A673 (cell line): Measurements from ENCODE around the gene TOM1L2. TPM values are rescaled to one million over a fixed set of nuclear protein-coding genes. Genes with fewer than 3 reads are reported as not detected.

Experiments
- BruUV-seq: library from RNA; stranded (reverse); fragments of 400-500 nt; replicated peaks from 2 replicates; lab custom pipeline; 2021; lab: Mats Ljungman, UMichigan
- CTCF ChIA-PET: fragments of 300-600 bp; sonication (Branson Sonifier 250); formaldehyde crosslinking; loops from one replicate; lab custom pipeline; 2022; ENCODE audit warnings: antibody characterized with exemption; lab: Charles Lee
- POLR2A ChIA-PET: fragments of 300-600 bp; sonication (Branson Sonifier 250); formaldehyde crosslinking; loops from one replicate; lab custom pipeline; 2022; ENCODE audit warnings: antibody characterized with exemption; ENCODE audit not compliant: low non-redundant PET; lab: Charles Lee
- DNase-seq: peaks from one replicate; pipeline ENCODE4 v3.0.0-alpha.2; 2015; ENCODE audit warnings: low spot score
- H3K27ac ChIP-seq: fragments of 200-600 bp; sonication (generic); 2 replicates; pipeline ENCODE4 v1.5.1; 2016; ENCODE audit warnings: mixed run types, low read depth, mild to moderate bottlenecking, mixed read lengths, antibody characterized with exemption, low read length; ENCODE audit not compliant: poor library complexity, severe bottlenecking
- H3K27me3 ChIP-seq: fragments of 200-600 bp; sonication (generic); replicated peaks from 2 replicates; pipeline ENCODE4 v1.6.1; 2017; ENCODE audit warnings: mixed run types, low read depth, mild to moderate bottlenecking, mixed read lengths, antibody characterized with exemption, low read length; ENCODE audit not compliant: insufficient read depth, poor library complexity
- H3K36me3 ChIP-seq: fragments of 200-600 bp; sonication (generic); 2 replicates; pipeline ENCODE4 v1.6.1; 2016; ENCODE audit warnings: mixed run types, mild to moderate bottlenecking, mixed read lengths, antibody characterized with exemption, low read length; ENCODE audit not compliant: insufficient read depth, poor library complexity, severe bottlenecking
- H3K4me1 ChIP-seq: fragments of 200-600 bp; sonication (generic); 2 replicates; pipeline ENCODE4 v1.6.1; 2017; ENCODE audit warnings: mixed run types, mild to moderate bottlenecking, mixed read lengths, antibody characterized with exemption, low read length; ENCODE audit not compliant: insufficient read depth, poor library complexity, severe bottlenecking
- H3K4me3 ChIP-seq: fragments of 200-600 bp; sonication (generic); 2 replicates; pipeline ENCODE4 v1.5.1; 2016; ENCODE audit warnings: low read depth, mixed run types, mild to moderate bottlenecking, mixed read lengths, low read length; ENCODE audit not compliant: poor library complexity, severe bottlenecking
- H3K9me3 ChIP-seq: fragments of 200-600 bp; sonication (generic); 2 replicates; pipeline ENCODE4 v1.6.1; 2016; ENCODE audit warnings: mixed run types, low read depth, mild to moderate bottlenecking, mixed read lengths, antibody characterized with exemption, low read length; ENCODE audit not compliant: poor library complexity, severe bottlenecking
- EZH2 ChIP-seq: fragments of 200-600 bp; sonication (generic); IDR thresholded peaks from 2 replicates; pipeline ENCODE4 v1.6.1; 2017; ENCODE audit warnings: borderline replicate concordance, low read depth, mild to moderate bottlenecking, mixed read lengths, antibody characterized with exemption, low read length; ENCODE audit not compliant: poor library complexity, severe bottlenecking
- intact Hi-C: fragments of 100-400 bp; cut with micrococcal nuclease; formaldehyde crosslinking; loops from one replicate; pipeline ENCODE4 v1.10.0; 2022; ENCODE audit not compliant: unreplicated experiment
- total RNA-seq: library from RNA; stranded (reverse); gene quantifications from 2 replicates; pipeline ENCODE4 v1.2.3, GENCODE V29; 2021
- TF ChIP-seq, protein P1 (sequence below): fragments of 300-800, 200-600 bp; sonication (generic); conservative IDR thresholded peaks from 2 replicates; pipeline ENCODE4 v1.5.1; 2017; ENCODE audit warnings: low read depth, mild to moderate bottlenecking, antibody characterized with exemption, low read length, moderate library complexity, mixed read lengths

The TOM1L2 gene
- total RNA-seq, 1 experiment from 2014 or later = 10.0 TPM

DNA sequence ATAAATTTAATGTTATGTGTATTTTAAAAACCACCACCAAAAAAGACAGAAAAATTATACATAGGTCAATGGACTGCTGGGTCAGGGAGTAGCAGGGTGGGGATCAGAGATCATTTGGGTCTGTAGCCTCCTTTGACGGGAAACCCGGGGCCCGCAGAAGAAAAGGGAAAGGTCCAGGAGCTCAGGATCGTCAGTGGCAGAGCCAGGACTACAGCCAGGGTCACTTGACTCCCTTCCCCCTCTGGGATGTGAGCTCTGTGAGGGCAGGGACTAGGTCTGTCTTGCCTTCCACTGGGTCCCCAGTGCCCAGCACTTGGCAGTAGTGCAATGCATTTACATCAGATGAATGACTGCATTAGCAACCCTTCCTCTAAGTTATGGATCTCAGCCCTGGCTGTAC lies 62.1 kb downstream of the TOM1L2 start:
- ChIA-PET CTCF (no interaction called here), POLR2A (no interaction called here)
- Histone ChIP-seq H3K27ac (no peak overlapping the region), H3K36me3 (no peaks in the 10 kb centered on the region), H3K4me1 (peaks cover 14% of the 10 kb centered on the region), H3K4me3 (no peak overlapping the region), H3K9me3 (no peaks in the 10 kb centered on the region), H3K27me3 (no peaks in the 10 kb centered on the region)
- TF ChIP-seq, protein P1, sequence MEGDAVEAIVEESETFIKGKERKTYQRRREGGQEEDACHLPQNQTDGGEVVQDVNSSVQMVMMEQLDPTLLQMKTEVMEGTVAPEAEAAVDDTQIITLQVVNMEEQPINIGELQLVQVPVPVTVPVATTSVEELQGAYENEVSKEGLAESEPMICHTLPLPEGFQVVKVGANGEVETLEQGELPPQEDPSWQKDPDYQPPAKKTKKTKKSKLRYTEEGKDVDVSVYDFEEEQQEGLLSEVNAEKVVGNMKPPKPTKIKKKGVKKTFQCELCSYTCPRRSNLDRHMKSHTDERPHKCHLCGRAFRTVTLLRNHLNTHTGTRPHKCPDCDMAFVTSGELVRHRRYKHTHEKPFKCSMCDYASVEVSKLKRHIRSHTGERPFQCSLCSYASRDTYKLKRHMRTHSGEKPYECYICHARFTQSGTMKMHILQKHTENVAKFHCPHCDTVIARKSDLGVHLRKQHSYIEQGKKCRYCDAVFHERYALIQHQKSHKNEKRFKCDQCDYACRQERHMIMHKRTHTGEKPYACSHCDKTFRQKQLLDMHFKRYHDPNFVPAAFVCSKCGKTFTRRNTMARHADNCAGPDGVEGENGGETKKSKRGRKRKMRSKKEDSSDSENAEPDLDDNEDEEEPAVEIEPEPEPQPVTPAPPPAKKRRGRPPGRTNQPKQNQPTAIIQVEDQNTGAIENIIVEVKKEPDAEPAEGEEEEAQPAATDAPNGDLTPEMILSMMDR = no peak
- no peak for TF ChIP-seq EZH2
- DNase-seq = no peak
- BruUV-seq = no TSS peak
- intact Hi-C loops = loop anchor here (10.0 kb wide), 1 partner anchor 555 kb away; no protein-coding TSS in a partner anchor

DNA sequence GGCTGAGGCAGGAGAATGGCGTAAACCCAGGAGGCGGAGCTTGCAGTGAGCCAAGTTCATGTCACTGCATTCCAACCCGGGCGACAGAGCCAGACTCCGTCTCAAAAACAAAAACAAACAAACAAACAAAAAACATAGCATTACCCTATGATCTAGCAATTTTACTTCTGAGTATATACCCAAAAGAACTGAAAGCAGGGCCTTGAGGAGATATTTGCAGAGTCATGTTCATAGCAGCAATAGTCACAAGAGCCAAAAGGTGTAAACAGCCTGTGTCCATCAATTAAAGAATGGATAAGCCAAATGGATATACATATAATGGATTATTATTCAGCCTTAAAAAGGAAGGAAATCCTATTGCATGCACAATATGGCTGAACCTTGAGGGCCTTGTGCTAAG lies 63.1 kb downstream of the TOM1L2 start:
- Histone ChIP-seq H3K27ac (no peak overlapping the region), H3K4me3 (no peak overlapping the region), H3K9me3 (no peaks in the 10 kb centered on the region), H3K36me3 (no peaks in the 10 kb centered on the region), H3K4me1 (peaks cover 7% of the 10 kb centered on the region), H3K27me3 (no peaks in the 10 kb centered on the region)
- POLR2A ChIA-PET = no interaction called here
- CTCF ChIA-PET = no interaction called here
- BruUV-seq = no TSS peak
- DNase-seq = no peak
- TF ChIP-seq, protein P1 = no peak
- TF ChIP-seq EZH2 = no peak
- intact Hi-C loops = no loop called here

DNA sequence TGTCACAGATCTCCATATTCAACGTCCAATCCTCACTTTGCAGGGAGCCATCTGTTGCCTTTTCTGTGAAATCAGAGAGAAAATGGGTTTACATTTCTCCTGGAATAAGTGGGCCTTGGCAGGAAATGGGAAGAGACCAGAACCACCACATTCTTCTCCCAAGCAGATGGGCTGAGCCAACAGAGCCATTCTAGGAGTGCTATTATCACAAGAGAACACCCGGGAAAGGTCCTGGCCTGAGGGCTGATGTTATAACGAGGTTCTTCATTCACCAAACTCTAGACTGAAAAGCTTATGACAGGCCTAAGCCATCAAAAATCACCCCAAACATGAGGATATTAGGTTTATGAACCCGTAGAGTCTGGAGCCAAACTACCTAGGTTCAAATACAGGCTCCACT lies 64.7 kb downstream of the TOM1L2 start:
- POLR2A ChIA-PET = interaction anchor here (0.6 kb wide), 1 partner anchor 162 kb away, joined by 7 read pairs; no protein-coding TSS in a partner anchor

More for the DNA sequence above, 64.7 kb downstream of the TOM1L2 start:
- TF ChIP-seq, protein P1 = no peak
- DNase-seq = no peak
- Histone ChIP-seq H3K4me3 (no peak overlapping the region), H3K9me3 (no peaks in the 10 kb centered on the region), H3K27ac (no peak overlapping the region), H3K36me3 (no peaks in the 10 kb centered on the region), H3K4me1 (no peaks in the 10 kb centered on the region), H3K27me3 (no peaks in the 10 kb centered on the region)
- CTCF ChIA-PET = interaction anchor here (0.6 kb wide), 1 partner anchor 14 kb away, joined by 3 read pairs; no protein-coding TSS in a partner anchor
- BruUV-seq = no TSS peak
- intact Hi-C loops = no loop called here
